B cell (primary cell): ENCODE data around the gene CTSD. TPM values are rescaled to one million over a fixed set of nuclear protein-coding genes. Genes with fewer than 3 reads are reported as not detected.

Experiments used
- ATAC-seq: fragments of 200-7000 bp; cut with Tn5 transposase; one replicate; pipeline ENCODE4 v1.10.0; 2021; ENCODE audit warnings: low read depth, mild to moderate bottlenecking, moderate number of reproducible peaks, moderate library complexity
- CTCF ChIA-PET: fragments of 350-600 bp; sonication (Branson Sonifier 250); formaldehyde crosslinking; loops from one replicate; lab custom pipeline; 2021; ENCODE audit warnings: antibody characterized with exemption, inconsistent platforms; lab: Charles Lee
- POLR2A ChIA-PET: fragments of 350-600 bp; sonication (Branson Sonifier 250); formaldehyde crosslinking; loops from one replicate; lab custom pipeline; 2021; ENCODE audit warnings: antibody characterized with exemption; lab: Charles Lee
- DNase-seq: peaks from one replicate; pipeline ENCODE4 v3.0.0; 2013
- H2AFZ ChIP-seq: 2 replicates; pipeline ENCODE4 v1.6.1; 2012; ENCODE audit warnings: mild to moderate bottlenecking, low read depth, low read length; ENCODE audit not compliant: insufficient read depth, poor library complexity, severe bottlenecking
- H3K27ac ChIP-seq, 2 donors: 1 replicate in 1 of 2; 2 replicates in 1 of 2; pipeline ENCODE4 v1.5.1; 2012 to 2013; ENCODE audit warnings: low read length in 2 of 2, mild to moderate bottlenecking in 2 of 2, moderate library complexity in 1 of 2
- H3K27me3 ChIP-seq, 4 experiments: fragments of 200-600 bp in 1 of 4; sonication (generic) in 1 of 4; replicated peaks in 1 of 4; 1 replicate in 2 of 4; 2 replicates in 2 of 4; pipeline versions ENCODE4 v1.6.1 to v1.7.0; 2013 to 2016; ENCODE audit warnings: low read length in 3 of 4, mild to moderate bottlenecking in 2 of 4, mixed read lengths in 1 of 4, moderate library complexity in 1 of 4; ENCODE audit not compliant: insufficient read depth in 4 of 4, control insufficient read depth in 3 of 4; ENCODE audit errors: control extremely low read depth in 1 of 4
- H3K36me3 ChIP-seq, 2 experiments: replicated peaks in 1 of 2; 1 replicate in 1 of 2; 2 replicates in 1 of 2; pipeline versions ENCODE4 v1.6.1 to v1.7.1; 2013; ENCODE audit warnings: low read length in 1 of 2; ENCODE audit not compliant: insufficient read depth in 2 of 2, control insufficient read depth in 1 of 2; ENCODE audit errors: control extremely low read depth in 1 of 2, extremely low read depth in 1 of 2
- H3K4me1 ChIP-seq, 2 donors: fragments of 200-600 bp in 1 of 2; sonication (generic) in 1 of 2; 1 replicate in 1 of 2; 2 replicates in 1 of 2; pipeline versions ENCODE4 v1.5.1 to v1.6.1; 2013 to 2017; ENCODE audit warnings: low read length in 2 of 2; ENCODE audit not compliant: control insufficient read depth in 2 of 2, insufficient read depth in 2 of 2
- H3K4me2 ChIP-seq: replicated peaks from 2 replicates; pipeline ENCODE3; 2012; ENCODE audit warnings: mild to moderate bottlenecking, low read depth, low read length; ENCODE audit not compliant: poor library complexity, severe bottlenecking
- H3K4me3 ChIP-seq, 5 experiments: fragments of 200-600 bp in 1 of 5; sonication (generic) in 1 of 5; 1 replicate in 3 of 5; 2 replicates in 2 of 5; pipeline versions ENCODE4 v1.5.1 to v1.7.0; 2011 to 2016; ENCODE audit warnings: low read length in 4 of 5, mild to moderate bottlenecking in 4 of 5, low read depth in 2 of 5, control low read depth in 1 of 5, moderate library complexity in 1 of 5; ENCODE audit not compliant: insufficient read depth in 1 of 5; ENCODE audit errors: control extremely low read depth in 1 of 5, extremely low read depth in 1 of 5
- H3K79me2 ChIP-seq: fragments of 200-600 bp; sonication (generic); one replicate; pipeline ENCODE4 v1.6.0; 2016; ENCODE audit warnings: low read length; ENCODE audit not compliant: control insufficient read depth, insufficient read depth
- H3K9ac ChIP-seq: fragments of 200-600 bp; sonication (generic); 2 replicates; pipeline ENCODE4 v1.6.1; 2017; ENCODE audit warnings: mild to moderate bottlenecking, low read length, moderate library complexity
- H3K9me3 ChIP-seq, 3 donors: one replicate each; pipeline versions ENCODE4 v1.6.1 to v1.7.1; 2013; ENCODE audit warnings: low read length in 2 of 3; ENCODE audit not compliant: control insufficient read depth in 2 of 3, insufficient read depth in 1 of 3; ENCODE audit errors: control extremely low read depth in 1 of 3
- H4K20me1 ChIP-seq: 2 replicates; pipeline ENCODE4 v1.6.0; 2012; ENCODE audit warnings: mild to moderate bottlenecking, low read length; ENCODE audit not compliant: insufficient read depth, control insufficient read depth, poor library complexity, severe bottlenecking
- H3K27ac Mint-ChIP-seq: one replicate; pipeline ENCODE4 v1.8.0; 2021; ENCODE audit warnings: mixed read lengths
- H3K27me3 Mint-ChIP-seq: one replicate; pipeline ENCODE4 v1.8.0; 2021; ENCODE audit warnings: mixed read lengths
- H3K4me1 Mint-ChIP-seq: one replicate; pipeline ENCODE4 v1.8.0; 2021; ENCODE audit warnings: mixed read lengths
- H3K4me3 Mint-ChIP-seq: one replicate; pipeline ENCODE4 v1.8.0; 2021; ENCODE audit warnings: mixed read lengths
- H3K9me3 Mint-ChIP-seq: one replicate; pipeline ENCODE4 v1.8.0; 2022; ENCODE audit warnings: mixed read lengths; ENCODE audit not compliant: insufficient read depth
- EZH2 ChIP-seq: IDR thresholded peaks from 2 replicates; pipeline ENCODE4 v1.6.1; 2012; ENCODE audit warnings: borderline replicate concordance, low read depth, mild to moderate bottlenecking, moderate library complexity, low read length; ENCODE audit not compliant: insufficient read depth, poor library complexity, severe bottlenecking
- WGBS: methylation state at CpG from one replicate; pipeline ENCODE4 v1.1.5; 2013; ENCODE audit warnings: missing lambda C conversion rate; ENCODE audit not compliant: insufficient coverage; 5-methylcytosine and 5-hydroxymethylcytosine counted together
- intact Hi-C: fragments of 100-400 bp; cut with micrococcal nuclease; formaldehyde crosslinking; loops from one replicate; pipeline ENCODE4 v1.10.0; 2022
- polyA plus RNA-seq: library from polyadenylated mRNA; depleted of rRNA; stranded (reverse); fragments of >200 nt; gene quantifications from 2 replicates; pipeline ENCODE4 v1.2.3, GENCODE V29; 2012
- total RNA-seq, 2 donors: library from RNA; stranded (reverse); fragments of 120-200 nt in 1 of 2; gene quantifications; 1 replicate in 1 of 2; 2 replicates in 1 of 2; pipeline versions ENCODE4 v1.2.3 to v1.2.4, GENCODE V29; 2013 to 2022
- TF ChIP-seq, protein P1 (sequence below): fragments of 200-600 bp; IDR thresholded peaks from one replicate; pipeline ENCODE4 v1.8.0; 2022; ENCODE audit warnings: antibody characterized with exemption, mild to moderate bottlenecking

Gene CTSD
- total and polyA plus RNA-seq, 2 donors (not counting 1 experiment from before 2014, with no cell fraction given) = 42.2 to 83.5 TPM

DNA sequence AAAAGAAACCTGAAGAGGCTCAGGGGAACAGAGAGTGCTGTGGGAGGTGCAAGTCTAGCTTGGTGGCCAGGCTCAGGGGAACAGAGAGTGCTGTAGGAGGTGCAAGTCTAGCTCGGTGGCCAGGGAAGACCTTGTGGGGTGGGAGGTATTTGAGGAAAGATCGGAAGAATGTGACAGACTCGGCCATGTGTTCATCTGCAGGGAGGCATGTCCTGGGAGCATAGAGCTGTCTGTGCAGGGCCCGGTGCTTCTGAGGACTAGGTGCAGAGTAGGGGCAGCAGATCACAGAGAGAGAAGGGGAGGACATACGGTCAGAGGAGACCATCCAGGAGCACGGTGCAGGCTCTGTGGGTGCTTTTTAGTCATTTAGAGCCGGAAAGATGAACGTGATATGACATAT lies 24.2 kb downstream of the CTSD start:
- intact Hi-C loops = no loop called here
- no peak overlapping the region for H3K4me3 Mint-ChIP-seq
- no peaks in the 10 kb centered on the region for H3K36me3 ChIP-seq

DNA sequence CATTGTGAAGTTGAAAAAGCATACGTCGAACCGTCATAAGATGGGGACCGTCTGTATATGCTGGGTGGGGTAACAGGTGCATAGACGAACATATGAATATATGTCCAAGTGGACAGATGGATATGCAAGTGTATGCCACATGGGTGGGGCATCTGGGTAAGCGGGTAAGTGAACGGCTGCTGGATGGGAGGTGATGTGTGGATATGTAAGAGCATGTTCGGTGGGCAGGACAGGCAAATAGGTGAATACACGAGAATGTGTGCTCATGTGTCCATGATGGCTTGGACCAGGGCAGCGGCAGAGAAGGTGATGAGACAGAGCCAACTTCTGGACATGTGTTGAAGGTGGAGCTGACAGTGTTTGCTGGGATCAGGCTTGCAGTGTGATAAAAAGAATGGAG lies 25.3 kb downstream of the CTSD start:
- DNase-seq = no peak

More for the DNA sequence above, 24.2 kb downstream of the CTSD start:
- Mint-ChIP-seq H3K27me3 (peaks cover 15% of the 10 kb centered on the region), H3K9me3 (peaks cover 18% of the 10 kb centered on the region), H3K27ac (no peak overlapping the region), H3K4me1 (no peaks in the 10 kb centered on the region)
- H3K27me3 ChIP-seq = no peaks in the 10 kb centered on the region
- ChIA-PET POLR2A (no interaction called here), CTCF (no interaction called here)
- H2AFZ ChIP-seq = no peak overlapping the region
- 74% methylated on average over 8 of the region's 8 CpGs for WGBS
- ATAC-seq (no peak), DNase-seq (no peak)
- H3K27ac ChIP-seq = no peak overlapping the region
- H3K9me3 ChIP-seq = peaks cover 0 to 28% (median 16%) of the 10 kb centered on the region in 3 donors
- no peaks in the 10 kb centered on the region for H3K79me2 ChIP-seq
- H3K9ac ChIP-seq = no peak overlapping the region
- H4K20me1 ChIP-seq = no peaks in the 10 kb centered on the region
- TF ChIP-seq EZH2 = no peak
- TF ChIP-seq, protein P1, sequence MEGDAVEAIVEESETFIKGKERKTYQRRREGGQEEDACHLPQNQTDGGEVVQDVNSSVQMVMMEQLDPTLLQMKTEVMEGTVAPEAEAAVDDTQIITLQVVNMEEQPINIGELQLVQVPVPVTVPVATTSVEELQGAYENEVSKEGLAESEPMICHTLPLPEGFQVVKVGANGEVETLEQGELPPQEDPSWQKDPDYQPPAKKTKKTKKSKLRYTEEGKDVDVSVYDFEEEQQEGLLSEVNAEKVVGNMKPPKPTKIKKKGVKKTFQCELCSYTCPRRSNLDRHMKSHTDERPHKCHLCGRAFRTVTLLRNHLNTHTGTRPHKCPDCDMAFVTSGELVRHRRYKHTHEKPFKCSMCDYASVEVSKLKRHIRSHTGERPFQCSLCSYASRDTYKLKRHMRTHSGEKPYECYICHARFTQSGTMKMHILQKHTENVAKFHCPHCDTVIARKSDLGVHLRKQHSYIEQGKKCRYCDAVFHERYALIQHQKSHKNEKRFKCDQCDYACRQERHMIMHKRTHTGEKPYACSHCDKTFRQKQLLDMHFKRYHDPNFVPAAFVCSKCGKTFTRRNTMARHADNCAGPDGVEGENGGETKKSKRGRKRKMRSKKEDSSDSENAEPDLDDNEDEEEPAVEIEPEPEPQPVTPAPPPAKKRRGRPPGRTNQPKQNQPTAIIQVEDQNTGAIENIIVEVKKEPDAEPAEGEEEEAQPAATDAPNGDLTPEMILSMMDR = no peak
- H3K4me3 ChIP-seq = no peak overlapping the region
- no peaks in the 10 kb centered on the region for H3K4me1 ChIP-seq
- no peak overlapping the region for H3K4me2 ChIP-seq

More for the DNA sequence above, 25.3 kb downstream of the CTSD start:
- 96% methylated on average over 10 of the region's 10 CpGs for WGBS
- H3K9me3 Mint-ChIP-seq = peaks cover 18% of the 10 kb centered on the region
- intact Hi-C loops = no loop called here
- CTCF ChIA-PET = interaction anchor here (0.8 kb wide), 1 partner anchor 44 kb away, joined by 3 read pairs; no protein-coding TSS in a partner anchor
- peaks cover 0 to 28% (median 16%) of the 10 kb centered on the region in 3 donors for H3K9me3 ChIP-seq
- H3K4me1 ChIP-seq = peaks cover 0 to 7% of the 10 kb centered on the region in 2 donors
- H3K36me3 ChIP-seq = no peaks in the 10 kb centered on the region
- no peaks in the 10 kb centered on the region for H4K20me1 ChIP-seq
- H3K4me3 ChIP-seq = no peak overlapping the region
- POLR2A ChIA-PET = no interaction called here
- TF ChIP-seq EZH2 = no peak
- TF ChIP-seq, protein P1 = no peak
- no peak overlapping the region for H2AFZ ChIP-seq
- H3K27me3 ChIP-seq = no peaks in the 10 kb centered on the region
- no peak overlapping the region for H3K9ac ChIP-seq
- no peak overlapping the region for H3K27ac Mint-ChIP-seq
- H3K4me2 ChIP-seq = no peak overlapping the region
- no peaks in the 10 kb centered on the region for H3K79me2 ChIP-seq
- H3K27ac ChIP-seq = no peak overlapping the region
- no peak overlapping the region for H3K4me3 Mint-ChIP-seq
- ATAC-seq = no peak
- peaks cover 23% of the 10 kb centered on the region for H3K27me3 Mint-ChIP-seq
- peaks cover 7% of the 10 kb centered on the region for H3K4me1 Mint-ChIP-seq
